SK-N-SH (cell line): ENCODE measurements around the gene ATP2A1. TPM values are rescaled to one million over a fixed set of nuclear protein-coding genes. Genes with fewer than 3 reads are reported as not detected.

Source experiments
- CTCF ChIA-PET: fragments of 300-600, 350-600 bp; formaldehyde crosslinking; extraction: SDS; loops from one replicate; lab custom pipeline; 2021; lab: Yijun Ruan, JAX
- POLR2A ChIA-PET: fragments of 350-600 bp; sonication (Branson Sonifier 250); formaldehyde crosslinking; extraction: SDS; loops from one replicate; lab custom pipeline; 2020; ENCODE audit warnings: antibody characterized with exemption, inconsistent platforms; lab: Yijun Ruan, JAX
- DNase-seq: peaks from one replicate; pipeline ENCODE4 v3.0.0; 2012
- H2AFZ ChIP-seq: fragments of 200-600 bp; sonication (generic); 2 replicates; pipeline ENCODE4 v1.8.1; 2016; ENCODE audit warnings: antibody characterized with exemption, mild to moderate bottlenecking, low read depth
- H3F3A ChIP-seq: fragments of 200-600 bp; sonication (generic); replicated peaks from 2 replicates; pipeline ENCODE3; 2016; ENCODE audit warnings: antibody characterized with exemption, mild to moderate bottlenecking; ENCODE audit not compliant: insufficient read depth
- H3K27ac ChIP-seq, 2 experiments: fragments of 200-500 bp in 1 of 2; fragments of 200-600 bp in 1 of 2; sonication (Bioruptor generic) in 1 of 2; sonication (generic), shearing (Covaris generic) in 1 of 2; 2 replicates each; pipeline versions ENCODE4 v1.5.1 to v1.6.1; 2014 to 2016; ENCODE audit warnings: low read depth in 2 of 2, inconsistent platforms in 1 of 2, low read length in 1 of 2, mild to moderate bottlenecking in 1 of 2, mixed read lengths in 1 of 2
- H3K27me3 ChIP-seq: fragments of 200-600 bp; sonication (generic), shearing (Covaris generic); 2 replicates; pipeline ENCODE4 v1.6.1; 2016; ENCODE audit warnings: mixed run types; ENCODE audit not compliant: insufficient read depth
- H3K36me3 ChIP-seq, 2 experiments: fragments of 200-500 bp in 1 of 2; fragments of 200-600 bp in 1 of 2; sonication (Bioruptor generic) in 1 of 2; sonication (generic) in 1 of 2; replicated peaks in 1 of 2; 2 replicates each; pipeline versions ENCODE3 to v1.5.1; 2014 to 2016; ENCODE audit warnings: low read length in 1 of 2, mild to moderate bottlenecking in 1 of 2; ENCODE audit not compliant: insufficient read depth in 2 of 2, control insufficient read depth in 1 of 2
- H3K4me1 ChIP-seq, 2 experiments: fragments of 200-500 bp in 1 of 2; fragments of 200-600 bp in 1 of 2; sonication (Bioruptor generic) in 1 of 2; sonication (generic), shearing (Covaris generic) in 1 of 2; 2 replicates each; pipeline versions ENCODE4 v1.5.1 to v1.6.1; 2014 to 2016; ENCODE audit warnings: low read depth in 1 of 2, low read length in 1 of 2, mixed run types in 1 of 2; ENCODE audit not compliant: insufficient read depth in 2 of 2, control insufficient read depth in 1 of 2
- H3K4me2 ChIP-seq: fragments of 200-600 bp; sonication (generic), shearing (Covaris generic); 2 replicates; pipeline ENCODE4 v1.6.1; 2017; ENCODE audit warnings: mixed run types
- H3K4me3 ChIP-seq, 2 experiments: fragments of 200-500 bp in 1 of 2; fragments of 200-600 bp in 1 of 2; sonication (Bioruptor generic) in 1 of 2; sonication (generic), shearing (Covaris generic) in 1 of 2; 2 replicates each; pipeline versions ENCODE4 v1.5.1 to v1.8.1; 2014 to 2016; ENCODE audit warnings: low read depth in 2 of 2, inconsistent platforms in 1 of 2, low read length in 1 of 2, mild to moderate bottlenecking in 1 of 2, mixed read lengths in 1 of 2, moderate library complexity in 1 of 2
- H3K79me2 ChIP-seq: fragments of 200-600 bp; sonication (generic); 2 replicates; pipeline ENCODE4 v1.8.1; 2017; ENCODE audit warnings: mild to moderate bottlenecking; ENCODE audit not compliant: insufficient read depth
- H3K9ac ChIP-seq: fragments of 200-600 bp; sonication (generic); 2 replicates; pipeline ENCODE4 v1.6.1; 2017; ENCODE audit warnings: mixed run types
- H3K9me2 ChIP-seq: fragments of 200-600 bp; sonication (generic); 2 replicates; pipeline ENCODE4 v1.6.1; 2017; ENCODE audit warnings: mixed run types
- H3K9me3 ChIP-seq: fragments of 200-600 bp; sonication (generic); 2 replicates; pipeline ENCODE4 v1.6.1; 2017; ENCODE audit warnings: mixed run types, mild to moderate bottlenecking, moderate library complexity
- H4K20me1 ChIP-seq: fragments of 200-600 bp; sonication (generic); 2 replicates; pipeline ENCODE4 v1.6.1; 2017; ENCODE audit warnings: mild to moderate bottlenecking, mixed run types; ENCODE audit not compliant: insufficient read depth
- ELF1 ChIP-seq: IDR thresholded peaks from 2 replicates; pipeline ENCODE4 v1.4.0; 2012
- EZH2phosphoT487 ChIP-seq: fragments of 200-600 bp; sonication (generic); IDR thresholded peaks from 2 replicates; pipeline ENCODE4 v1.6.1; 2017; ENCODE audit warnings: low read depth, mixed run types, mild to moderate bottlenecking, antibody characterized with exemption, moderate library complexity, borderline replicate concordance
- FOXJ3 ChIP-seq: sonication (generic); formaldehyde crosslinking; IDR thresholded peaks from 2 replicates; pipeline ENCODE4 v1.5.1; 2020; ENCODE audit warnings: mild to moderate bottlenecking, missing genetic modification reagents
- FOXM1 ChIP-seq: IDR thresholded peaks from 2 replicates; pipeline ENCODE4 v1.4.0; 2012; ENCODE audit warnings: low read depth, mild to moderate bottlenecking
- MEF2A ChIP-seq: IDR thresholded peaks from 2 replicates; pipeline ENCODE4 v1.4.0; 2012; ENCODE audit warnings: low read depth, borderline replicate concordance
- MXI1 ChIP-seq: IDR thresholded peaks from 2 replicates; pipeline ENCODE4 v1.6.1; 2012; ENCODE audit warnings: mild to moderate bottlenecking, low read depth, low read length, improper control_type of control experiment
- NFIC ChIP-seq: IDR thresholded peaks from 2 replicates; pipeline ENCODE4 v1.4.0; 2012; ENCODE audit warnings: borderline replicate concordance
- NRF1 ChIP-seq: IDR thresholded peaks from 2 replicates; pipeline ENCODE4 v1.6.1; 2012; ENCODE audit warnings: low read depth, mild to moderate bottlenecking, low read length
- RCOR1 ChIP-seq: fragments of 150-350 bp; IDR thresholded peaks from 2 replicates; pipeline ENCODE4 v1.6.1; 2017; ENCODE audit warnings: antibody characterized with exemption, low read length
- RXRA ChIP-seq: IDR thresholded peaks from 2 replicates; pipeline ENCODE4 v1.4.0; 2012; ENCODE audit warnings: low read depth, mild to moderate bottlenecking, borderline replicate concordance
- SMC3 ChIP-seq: IDR thresholded peaks from 2 replicates; pipeline ENCODE4 v1.6.1; 2012; ENCODE audit warnings: low read depth, low read length, improper control_type of control experiment
- TAF1 ChIP-seq: IDR thresholded peaks from 2 replicates; pipeline ENCODE4 v1.6.1; 2012; ENCODE audit warnings: low read depth, mild to moderate bottlenecking, low read length, moderate library complexity, borderline replicate concordance
- ZBTB33 ChIP-seq: IDR thresholded peaks from 2 replicates; pipeline ENCODE4 v1.4.0; 2012; ENCODE audit warnings: low read depth, borderline replicate concordance
- WGBS: methylation state at CpG from one replicate; pipeline ENCODE4 v1.1.6; 2017; ENCODE audit warnings: low lambda C conversion rate; 5-methylcytosine and 5-hydroxymethylcytosine counted together
- polyA plus RNA-seq, 3 experiments: library from polyadenylated mRNA; depleted of rRNA; stranded (reverse); fragments of >200 nt; gene quantifications; 2 replicates each; pipeline ENCODE4 v1.2.3, GENCODE V29; 2012
- TF ChIP-seq, protein P1 (sequence below): IDR thresholded peaks from 2 replicates; pipeline ENCODE4 v1.4.0; 2012; ENCODE audit warnings: low read depth, borderline replicate concordance
- TF ChIP-seq, protein P2 (sequence below): IDR thresholded peaks from 2 replicates; pipeline ENCODE4; 2012

ATP2A1 gene
- polyA plus RNA-seq, 1 of the 3 experiments (the other 2 are of a cell fraction), result 3.0 TPM

DNA sequence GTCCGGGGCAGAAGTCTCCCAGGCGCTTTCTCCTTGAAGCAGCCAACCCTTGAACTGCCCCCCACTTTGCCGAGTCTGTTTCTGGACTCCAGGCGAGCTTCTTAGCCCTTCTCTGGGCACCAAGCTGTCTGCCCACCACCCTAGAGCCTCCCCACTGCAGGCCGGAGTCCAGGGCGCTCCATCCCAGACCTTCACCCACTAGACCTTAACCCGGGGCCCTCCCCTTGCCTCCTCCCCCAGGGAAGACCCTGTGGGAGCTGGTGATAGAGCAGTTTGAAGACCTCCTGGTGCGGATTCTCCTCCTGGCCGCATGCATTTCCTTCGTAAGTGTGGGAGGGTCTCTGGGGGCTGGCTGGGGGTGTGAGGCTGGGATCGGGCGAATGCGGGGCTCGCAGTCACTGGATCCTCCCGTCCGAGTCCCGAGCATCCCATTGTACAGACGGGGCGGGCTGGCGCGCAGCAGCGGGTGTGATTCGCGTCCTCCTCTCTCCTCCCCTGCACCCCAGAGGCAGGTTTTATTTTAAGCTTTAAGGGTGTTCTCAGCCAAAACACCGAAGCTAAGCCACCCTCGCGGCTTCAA, 1.1 kb downstream of the ATP2A1 start:
- Histone ChIP-seq H3K4me3 (peak overlapping the region; percentile 77 to 95), H3K79me2 (no peaks in the 10 kb centered on the region), H3K4me2 (peak overlapping the region; percentile 95), H3K27me3 (no peaks in the 10 kb centered on the region), H3F3A (peaks cover 4% of the 10 kb centered on the region), H2AFZ (peak overlapping the region; percentile 90), H3K36me3 (peaks cover 0 to 5% of the 10 kb centered on the region in 2 experiments), H3K9me2 (no peaks in the 10 kb centered on the region), H3K4me1 (peaks cover 0 to 14% of the 10 kb centered on the region in 2 experiments; a peak in 1 of 4 replicates), H3K27ac (peak overlapping the region; percentile 24 to 78; a peak in 3 of 4 replicates), H4K20me1 (no peaks in the 10 kb centered on the region), H3K9me3 (no peaks in the 10 kb centered on the region), H3K9ac (peak overlapping the region; percentile 79)
- TF ChIP-seq FOXJ3 (CRISPR knock-in tag) (no peak), ELF1 (no peak), TAF1 (no peak; the same call in 1 of the 2 replicates), MEF2A (no peak), RXRA (no peak), ZBTB33 (no peak), EZH2phosphoT487 (no peak), SMC3 (no peak), FOXM1 (no peak), NRF1 (no peak), MXI1 (no peak), NFIC (no peak), RCOR1 (no peak)
- TF ChIP-seq, protein P1, sequence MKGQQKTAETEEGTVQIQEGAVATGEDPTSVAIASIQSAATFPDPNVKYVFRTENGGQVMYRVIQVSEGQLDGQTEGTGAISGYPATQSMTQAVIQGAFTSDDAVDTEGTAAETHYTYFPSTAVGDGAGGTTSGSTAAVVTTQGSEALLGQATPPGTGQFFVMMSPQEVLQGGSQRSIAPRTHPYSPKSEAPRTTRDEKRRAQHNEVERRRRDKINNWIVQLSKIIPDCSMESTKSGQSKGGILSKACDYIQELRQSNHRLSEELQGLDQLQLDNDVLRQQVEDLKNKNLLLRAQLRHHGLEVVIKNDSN, result no peak
- TF ChIP-seq, protein P2, sequence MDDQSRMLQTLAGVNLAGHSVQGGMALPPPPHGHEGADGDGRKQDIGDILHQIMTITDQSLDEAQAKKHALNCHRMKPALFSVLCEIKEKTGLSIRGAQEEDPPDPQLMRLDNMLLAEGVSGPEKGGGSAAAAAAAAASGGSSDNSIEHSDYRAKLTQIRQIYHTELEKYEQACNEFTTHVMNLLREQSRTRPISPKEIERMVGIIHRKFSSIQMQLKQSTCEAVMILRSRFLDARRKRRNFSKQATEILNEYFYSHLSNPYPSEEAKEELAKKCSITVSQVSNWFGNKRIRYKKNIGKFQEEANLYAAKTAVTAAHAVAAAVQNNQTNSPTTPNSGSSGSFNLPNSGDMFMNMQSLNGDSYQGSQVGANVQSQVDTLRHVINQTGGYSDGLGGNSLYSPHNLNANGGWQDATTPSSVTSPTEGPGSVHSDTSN, result no peak
- POLR2A ChIA-PET, result interaction anchor here (1.4 to 2.0 kb wide), 4 partner anchors 10 to 56 kb away, joined by 4 to 7 read pairs (median 4); no protein-coding TSS in a partner anchor
- no peak for DNase-seq
- 4% methylated on average over 7 of the region's 27 CpGs for WGBS
- CTCF ChIA-PET, result interaction anchor here (0.7 to 2.1 kb wide), 3 partner anchors 14 to 66 kb away, joined by 3 to 9 read pairs (median 3); no protein-coding TSS in a partner anchor
